K562 (cell line): Measurements from ENCODE around the gene GNAL. TPM values are rescaled to one million over a fixed set of nuclear protein-coding genes. Genes with fewer than 3 reads are reported as not detected.

Experiments used
- ARID1B ChIP-seq: fragments of 450-650 bp; IDR thresholded peaks from 2 replicates; pipeline ENCODE4 v1.6.1; 2016; ENCODE audit warnings: antibody characterized with exemption, mild to moderate bottlenecking, inconsistent platforms
- BHLHE40 ChIP-seq: IDR thresholded peaks from 2 replicates; pipeline ENCODE4 v1.6.1; 2011; ENCODE audit warnings: low read length, improper control_type of control experiment
- CHD1 ChIP-seq: fragments of 200-600 bp; sonication (generic); IDR thresholded peaks from one replicate; pipeline ENCODE4 v1.6.1; 2012; ENCODE audit warnings: mild to moderate bottlenecking, moderate library complexity, low read length, inconsistent platforms
- CREB3 ChIP-seq: fragments of 450-650 bp; conservative IDR thresholded peaks from 2 replicates; pipeline ENCODE4 v1.6.1; 2016; ENCODE audit warnings: missing genetic modification characterization, low read depth, mild to moderate bottlenecking, missing compliant biosample characterization, moderate library complexity
- FOSL1 ChIP-seq: fragments of 200-800 bp; sonication (Bioruptor generic); conservative IDR thresholded peaks from 2 replicates; pipeline ENCODE4 v1.6.1; 2016; ENCODE audit warnings: missing genetic modification characterization, missing compliant biosample characterization
- HNRNPL ChIP-seq: fragments of 200-400 bp; formaldehyde crosslinking; IDR thresholded peaks from 2 replicates; pipeline ENCODE4 v1.6.1; 2017; ENCODE audit warnings: low read depth, mild to moderate bottlenecking, low read length
- ILK ChIP-seq: fragments of 450-650 bp; IDR thresholded peaks from 2 replicates; pipeline ENCODE4 v1.6.1; 2016; ENCODE audit warnings: missing genetic modification characterization, low read depth, mild to moderate bottlenecking, missing compliant biosample characterization, moderate library complexity, borderline replicate concordance
- KLF16 ChIP-seq: IDR thresholded peaks from 2 replicates; pipeline ENCODE4 v1.6.1; 2016; ENCODE audit warnings: antibody characterized with exemption
- MEIS2 ChIP-seq: fragments of 450-650 bp; IDR thresholded peaks from 2 replicates; pipeline ENCODE4 v1.6.1; 2014; ENCODE audit warnings: mild to moderate bottlenecking; ENCODE audit not compliant: partially characterized antibody
- NR2C1 ChIP-seq, 2 experiments: fragments of 450-650 bp; IDR thresholded peaks; 2 replicates each; pipeline ENCODE4 v1.6.1; 2017; ENCODE audit warnings: mild to moderate bottlenecking in 2 of 2, antibody characterized with exemption in 1 of 2, inconsistent platforms in 1 of 2, missing compliant biosample characterization in 1 of 2, missing genetic modification characterization in 1 of 2
- NR2F6 ChIP-seq: fragments of 450-650 bp; formaldehyde crosslinking; IDR thresholded peaks from 2 replicates; pipeline ENCODE4 v1.4.0; 2020; ENCODE audit warnings: mild to moderate bottlenecking
- PPARD ChIP-seq: fragments of 250-450 bp; sonication (Bioruptor Pico); IDR thresholded peaks from 2 replicates; pipeline ENCODE4 v1.8.0; 2022; ENCODE audit warnings: inconsistent platforms, mild to moderate bottlenecking, moderate library complexity
- PTBP1 ChIP-seq: fragments of 200-400 bp; formaldehyde crosslinking; IDR thresholded peaks from 2 replicates; pipeline ENCODE4 v1.6.1; 2017; ENCODE audit warnings: low read depth, low read length
- RAD21 ChIP-seq, 2 experiments: fragments of 250-450 bp in 1 of 2; fragments of 450-650 bp in 1 of 2; sonication (Bioruptor Pico) in 1 of 2; formaldehyde crosslinking in 1 of 2; IDR thresholded peaks in 1 of 2; conservative IDR thresholded peaks in 1 of 2; 2 replicates each; pipeline versions ENCODE4 v1.4.0 to v1.8.0; 2020 to 2022; ENCODE audit warnings: mild to moderate bottlenecking in 2 of 2, moderate library complexity in 1 of 2
- RB1 ChIP-seq: fragments of 450-650 bp; IDR thresholded peaks from 2 replicates; pipeline ENCODE4 v1.6.1; 2017; ENCODE audit warnings: low read depth, mild to moderate bottlenecking
- RBBP5 ChIP-seq: fragments of 200-600 bp; sonication (generic); IDR thresholded peaks from 2 replicates; pipeline ENCODE4 v1.6.1; 2012; ENCODE audit warnings: borderline replicate concordance, mild to moderate bottlenecking, low read length, control low read depth, inconsistent platforms; ENCODE audit not compliant: insufficient read depth, poor library complexity, severe bottlenecking
- RBM25 ChIP-seq: fragments of 200-400 bp; formaldehyde crosslinking; IDR thresholded peaks from 2 replicates; pipeline ENCODE4 v1.6.1; 2018; ENCODE audit warnings: low read length, low read depth, moderate library complexity; ENCODE audit not compliant: severe bottlenecking
- SFPQ ChIP-seq: fragments of 200-400 bp; formaldehyde crosslinking; IDR thresholded peaks from 2 replicates; pipeline ENCODE4 v1.6.1; 2017; ENCODE audit warnings: mild to moderate bottlenecking, low read depth, low read length, moderate library complexity
- SNRNP70 ChIP-seq: fragments of 200-400 bp; formaldehyde crosslinking; optimal IDR thresholded peaks from 2 replicates; pipeline ENCODE3; 2017; ENCODE audit warnings: low read depth, low read length
- ZNF280A ChIP-seq: fragments of 450-650 bp; IDR thresholded peaks from 2 replicates; pipeline ENCODE4 v1.6.1; 2018; ENCODE audit warnings: mild to moderate bottlenecking, low read depth; ENCODE audit not compliant: partially characterized antibody
- polyA plus RNA-seq, 8 experiments: library from polyadenylated mRNA; depleted of rRNA in 4 of 8; stranded (reverse) in 5 of 8; unstranded in 3 of 8; fragments of >200 nt; fragmentation: Nextera tagmentation in 2 of 8; fragmentation: Illumina TruSeq in 1 of 8; extraction: Ambion mirVana in 2 of 8; extraction: Trizol in 1 of 8; gene quantifications; 2 replicates each; pipeline versions ENCODE4 v1.2.1 to v1.2.3, GENCODE V29; 2011 to 2014; ENCODE audit warnings: inconsistent platforms in 1 of 8, missing spikeins in 1 of 8
- total RNA-seq, 7 experiments: library from RNA; depleted of rRNA in 6 of 7; stranded (reverse); fragments of >200 nt in 6 of 7; fragmentation: Illumina TruSeq in 2 of 7; extraction: Trizol in 2 of 7; gene quantifications; 2 replicates each; pipeline versions ENCODE4 v1.2.1 to v1.2.3, GENCODE V29; 2011 to 2021; ENCODE audit warnings: low replicate concordance in 1 of 7
- TF ChIP-seq, protein P1 (sequence below): sonication (generic); formaldehyde crosslinking; IDR thresholded peaks from 2 replicates; pipeline ENCODE4 v1.8.1; 2023; ENCODE audit warnings: mild to moderate bottlenecking, missing genetic modification reagents

The GNAL gene
- total and polyA plus RNA-seq, 9 of the 15 experiments (the other 6 are each of a cell fraction or from before 2014, with no cell fraction given), result under 0.01 to 0.10 (median 0.01) TPM; not detected in 5

- TF ChIP-seq, protein P1, sequence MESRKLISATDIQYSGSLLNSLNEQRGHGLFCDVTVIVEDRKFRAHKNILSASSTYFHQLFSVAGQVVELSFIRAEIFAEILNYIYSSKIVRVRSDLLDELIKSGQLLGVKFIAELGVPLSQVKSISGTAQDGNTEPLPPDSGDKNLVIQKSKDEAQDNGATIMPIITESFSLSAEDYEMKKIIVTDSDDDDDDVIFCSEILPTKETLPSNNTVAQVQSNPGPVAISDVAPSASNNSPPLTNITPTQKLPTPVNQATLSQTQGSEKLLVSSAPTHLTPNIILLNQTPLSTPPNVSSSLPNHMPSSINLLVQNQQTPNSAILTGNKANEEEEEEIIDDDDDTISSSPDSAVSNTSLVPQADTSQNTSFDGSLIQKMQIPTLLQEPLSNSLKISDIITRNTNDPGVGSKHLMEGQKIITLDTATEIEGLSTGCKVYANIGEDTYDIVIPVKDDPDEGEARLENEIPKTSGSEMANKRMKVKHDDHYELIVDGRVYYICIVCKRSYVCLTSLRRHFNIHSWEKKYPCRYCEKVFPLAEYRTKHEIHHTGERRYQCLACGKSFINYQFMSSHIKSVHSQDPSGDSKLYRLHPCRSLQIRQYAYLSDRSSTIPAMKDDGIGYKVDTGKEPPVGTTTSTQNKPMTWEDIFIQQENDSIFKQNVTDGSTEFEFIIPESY (CRISPR knock-in tag), result no peak
- TF ChIP-seq RBM25 (no peak), ZNF280A (no peak), PTBP1 (no peak), RB1 (no peak), ARID1B (peak; percentile 63), ILK (no peak), SFPQ (no peak), NR2F6 (CRISPR knock-in tag) (no peak), NR2C1 (IDR thresholded peaks at IDR 0.05) (no peak), NR2C1 (tag; IDR thresholded peaks at IDR 0.05) (0 out of 2 replicates have a peak, but pooled peaks have one; percentile 10), SNRNP70 (no peak), CREB3 (tag) (no peak), CHD1 (no peak), BHLHE40 (no peak), RBBP5 (no peak), FOSL1 (tag) (peak; percentile 90), PPARD (CRISPR knock-in tag) (no peak), HNRNPL (no peak), KLF16 (no peak), RAD21 (CRISPR knock-in tag; conservative IDR thresholded peaks at IDR 0.05 in 1 of 2, IDR thresholded peaks at IDR 0.05 in 1 of 2) (no peak), MEIS2 (peak; percentile 33)
These were observed 170.9 kb downstream of the GNAL start (continued) for GRCh38 chr18:11859903-11860407.
